T-cell (primary cell): ENCODE measurements around the gene GREM1. TPM values are rescaled to one million over a fixed set of nuclear protein-coding genes. Genes with fewer than 3 reads are reported as not detected.

ENCODE experiments used
- ATAC-seq, 4 experiments: fragments of 200-7000 bp in 3 of 4; fragments of 150-1000 bp in 1 of 4; cut with Tn5 transposase; replicated peaks in 1 of 4; 1 replicate in 3 of 4; 2 replicates in 1 of 4; pipeline ENCODE4 v1.10.0; 2021; ENCODE audit warnings: moderate library complexity in 3 of 4, mild to moderate bottlenecking in 2 of 4, moderate number of reproducible peaks in 1 of 4
- CTCF ChIA-PET, 2 donors: fragments of 300-600 bp; sonication (Branson Sonifier 250); formaldehyde crosslinking; loops; one replicate each; lab custom pipeline; 2022; ENCODE audit warnings: antibody characterized with exemption in 2 of 2; lab: Charles Lee
- POLR2A ChIA-PET, 2 donors: fragments of 300-600 bp; sonication (Branson Sonifier 250); formaldehyde crosslinking; loops; one replicate each; lab custom pipeline; 2022; ENCODE audit warnings: antibody characterized with exemption in 2 of 2; lab: Charles Lee
- DNase-seq, 35 experiments: peaks; one replicate each; pipeline versions ENCODE4 v3.0.0 to v3.0.0-alpha.2; 2013 to 2023
- H3K27ac ChIP-seq: one replicate; pipeline ENCODE4 v1.5.1; 2013; ENCODE audit warnings: low read length
- H3K27me3 ChIP-seq, 2 experiments: replicated peaks in 1 of 2; 1 replicate in 1 of 2; 2 replicates in 1 of 2; pipeline versions ENCODE4 v1.6.1 to v1.7.0; 2013; ENCODE audit warnings: low read length in 1 of 2, mixed read lengths in 1 of 2; ENCODE audit not compliant: control insufficient read depth in 2 of 2, insufficient read depth in 2 of 2; ENCODE audit errors: extremely low read depth in 1 of 2
- H3K36me3 ChIP-seq, 2 donors: 1 replicate in 1 of 2; 2 replicates in 1 of 2; pipeline versions ENCODE4 v1.6.1 to v1.7.0; 2013; ENCODE audit warnings: low read length in 1 of 2; ENCODE audit not compliant: control insufficient read depth in 2 of 2, insufficient read depth in 1 of 2; ENCODE audit errors: extremely low read depth in 1 of 2
- H3K4me1 ChIP-seq, 2 experiments: 1 replicate in 1 of 2; 2 replicates in 1 of 2; pipeline versions ENCODE4 v1.6.1 to v1.7.0; 2013; ENCODE audit warnings: low read length in 2 of 2, mixed read lengths in 1 of 2; ENCODE audit not compliant: insufficient read depth in 2 of 2, control insufficient read depth in 1 of 2; ENCODE audit errors: extremely low read depth in 1 of 2
- H3K4me3 ChIP-seq, 2 donors: 1 replicate in 1 of 2; 2 replicates in 1 of 2; pipeline versions ENCODE4 v1.5.1 to v1.7.0; 2013; ENCODE audit warnings: mild to moderate bottlenecking in 2 of 2, low read length in 1 of 2, moderate library complexity in 1 of 2; ENCODE audit not compliant: control insufficient read depth in 1 of 2; ENCODE audit errors: extremely low read depth in 1 of 2
- H3K9me3 ChIP-seq: 2 replicates; pipeline ENCODE4 v1.7.0; 2013
- H3K27ac Mint-ChIP-seq, 2 donors: one replicate each; pipeline ENCODE4 v1.8.0; 2020 to 2021; ENCODE audit warnings: mild to moderate bottlenecking in 2 of 2, mixed read lengths in 2 of 2
- H3K27me3 Mint-ChIP-seq, 2 donors: one replicate each; pipeline ENCODE4 v1.8.0; 2021 to 2022; ENCODE audit warnings: mixed read lengths in 2 of 2
- H3K36me3 Mint-ChIP-seq: one replicate; pipeline ENCODE4 v1.8.0; 2021; ENCODE audit warnings: mixed read lengths
- H3K4me1 Mint-ChIP-seq, 3 donors: one replicate each; pipeline ENCODE4 v1.8.0; 2020 to 2022; ENCODE audit warnings: mixed read lengths in 3 of 3, mild to moderate bottlenecking in 1 of 3
- H3K4me3 Mint-ChIP-seq, 3 donors: one replicate each; pipeline ENCODE4 v1.8.0; 2020 to 2022; ENCODE audit warnings: mild to moderate bottlenecking in 3 of 3, mixed read lengths in 3 of 3, moderate library complexity in 3 of 3
- H3K9me3 Mint-ChIP-seq, 3 donors: one replicate each; pipeline ENCODE4 v1.8.0; 2020 to 2022; ENCODE audit warnings: mixed read lengths in 3 of 3
- WGBS: methylation state at CpG from one replicate; pipeline ENCODE4 v1.1.5; 2013; ENCODE audit warnings: missing lambda C conversion rate; ENCODE audit not compliant: insufficient coverage; 5-methylcytosine and 5-hydroxymethylcytosine counted together
- total RNA-seq, 35 experiments: library from RNA in 6 of 35; stranded (reverse) in 6 of 35; fragments of 120-200 nt in 1 of 35; gene quantifications; one replicate each; pipeline versions ENCODE4 v1.2.1 to v1.2.4 and lab custom pipeline; 2013 to 2026

GREM1 gene
- total RNA-seq, 5 donors from 2014 or later (not counting 1 experiment from before 2014, with no cell fraction given): 0.60 to 1.0 (median 0.64) TPM; not detected in 2

GRCh38 chr15:32766101-32766500, 48.3 kb downstream of the GREM1 start:
- Mint-ChIP-seq H3K9me3 (no peaks in the 10 kb centered on the region), H3K27ac (no peak overlapping the region), H3K36me3 (no peaks in the 10 kb centered on the region), H3K27me3 (peaks cover 17 to 20% of the 10 kb centered on the region in 2 donors), H3K4me3 (no peak overlapping the region), H3K4me1 (no peaks in the 10 kb centered on the region)
- Histone ChIP-seq H3K4me3 (no peak overlapping the region), H3K27ac (no peak overlapping the region), H3K4me1 (no peaks in the 10 kb centered on the region), H3K9me3 (no peaks in the 10 kb centered on the region), H3K27me3 (no peaks in the 10 kb centered on the region), H3K36me3 (no peaks in the 10 kb centered on the region)
- no peak for ATAC-seq
- WGBS: 0% methylated on average over 1 of the region's 3 CpGs
- CTCF ChIA-PET: no interaction called here
- POLR2A ChIA-PET: no interaction called here
- DNase-seq: no peak

- POLR2A ChIA-PET: no interaction called here
- H3K27me3 Mint-ChIP-seq: peaks cover 9 to 10% of the 10 kb centered on the region in 2 donors
- no peaks in the 10 kb centered on the region for H3K9me3 Mint-ChIP-seq
- H3K4me1 Mint-ChIP-seq: no peaks in the 10 kb centered on the region
- no CpG with 5 or more reads among the region's 1 CpG for WGBS
- H3K36me3 ChIP-seq: no peaks in the 10 kb centered on the region
- CTCF ChIA-PET: no interaction called here
- H3K27me3 ChIP-seq: no peaks in the 10 kb centered on the region
- H3K9me3 ChIP-seq: no peaks in the 10 kb centered on the region
- no peak overlapping the region for H3K4me3 Mint-ChIP-seq
- no peak overlapping the region for H3K4me3 ChIP-seq
- H3K36me3 Mint-ChIP-seq: no peaks in the 10 kb centered on the region
- no peak overlapping the region for H3K27ac Mint-ChIP-seq
- ATAC-seq (no peak), DNase-seq (no peak)
- H3K27ac ChIP-seq: no peak overlapping the region
- no peaks in the 10 kb centered on the region for H3K4me1 ChIP-seq
Observed at GRCh38 chr15:32767236-32767635, 49.4 kb downstream of the GREM1 start.

GRCh38 chr15:32774022-32774421, 56.2 kb downstream of the GREM1 start:
- WGBS: 70% methylated on average over 2 of the region's 4 CpGs
- H3K36me3 Mint-ChIP-seq: no peaks in the 10 kb centered on the region
- H3K36me3 ChIP-seq: no peaks in the 10 kb centered on the region
- H3K27ac ChIP-seq: no peak overlapping the region
- DNase-seq (no peak), ATAC-seq (no peak)
- H3K4me3 ChIP-seq: no peak overlapping the region
- no peaks in the 10 kb centered on the region for H3K4me1 ChIP-seq
- H3K4me3 Mint-ChIP-seq: no peak overlapping the region
- ChIA-PET POLR2A (no interaction called here), CTCF (no interaction called here)
- H3K27ac Mint-ChIP-seq: no peak overlapping the region
- peaks cover 0 to 6% of the 10 kb centered on the region in 2 donors for H3K27me3 Mint-ChIP-seq
- H3K9me3 Mint-ChIP-seq: no peaks in the 10 kb centered on the region
- no peaks in the 10 kb centered on the region for H3K9me3 ChIP-seq
- no peaks in the 10 kb centered on the region for H3K4me1 Mint-ChIP-seq
- no peaks in the 10 kb centered on the region for H3K27me3 ChIP-seq

- no peak overlapping the region for H3K27ac Mint-ChIP-seq
- H3K9me3 Mint-ChIP-seq: no peaks in the 10 kb centered on the region
- H3K36me3 Mint-ChIP-seq: no peaks in the 10 kb centered on the region
- Histone ChIP-seq H3K27ac (no peak overlapping the region), H3K36me3 (no peaks in the 10 kb centered on the region), H3K4me3 (no peak overlapping the region), H3K4me1 (no peaks in the 10 kb centered on the region), H3K9me3 (no peaks in the 10 kb centered on the region), H3K27me3 (no peaks in the 10 kb centered on the region)
- DNase-seq: no peak
- ChIA-PET POLR2A (no interaction called here), CTCF (no interaction called here)
- H3K27me3 Mint-ChIP-seq: peaks cover 0 to 6% of the 10 kb centered on the region in 2 donors
- ATAC-seq: no peak
- H3K4me3 Mint-ChIP-seq: no peak overlapping the region
- H3K4me1 Mint-ChIP-seq: no peaks in the 10 kb centered on the region
- WGBS: no CpG with 5 or more reads among the region's 3 CpGs
Observed at GRCh38 chr15:32775103-32775502, 57.3 kb downstream of the GREM1 start.

GRCh38 chr15:32778391-32779176, 60.8 kb downstream of the GREM1 start:
- peaks cover 0 to 9% of the 10 kb centered on the region in 2 donors for H3K27me3 Mint-ChIP-seq
- no peak for ATAC-seq
- no peak overlapping the region for H3K4me3 Mint-ChIP-seq
- Histone ChIP-seq H3K9me3 (no peaks in the 10 kb centered on the region), H3K4me3 (no peak overlapping the region), H3K27me3 (no peaks in the 10 kb centered on the region), H3K4me1 (no peaks in the 10 kb centered on the region), H3K27ac (no peak overlapping the region), H3K36me3 (no peaks in the 10 kb centered on the region)
- H3K4me1 Mint-ChIP-seq: no peaks in the 10 kb centered on the region
- H3K27ac Mint-ChIP-seq: no peak overlapping the region
- no CpG with 5 or more reads among the region's 4 CpGs for WGBS
- no peaks in the 10 kb centered on the region for H3K9me3 Mint-ChIP-seq
- H3K36me3 Mint-ChIP-seq: no peaks in the 10 kb centered on the region
- ChIA-PET CTCF (no interaction called here), POLR2A (no interaction called here)
- no peak for DNase-seq

- Histone ChIP-seq H3K27ac (no peak overlapping the region), H3K4me3 (no peak overlapping the region), H3K4me1 (no peaks in the 10 kb centered on the region), H3K36me3 (no peaks in the 10 kb centered on the region), H3K9me3 (no peaks in the 10 kb centered on the region), H3K27me3 (no peaks in the 10 kb centered on the region)
- Mint-ChIP-seq H3K4me1 (no peaks in the 10 kb centered on the region), H3K27me3 (peaks cover 6 to 7% of the 10 kb centered on the region in 2 donors), H3K36me3 (no peaks in the 10 kb centered on the region), H3K27ac (no peak overlapping the region), H3K9me3 (no peaks in the 10 kb centered on the region), H3K4me3 (no peak overlapping the region)
- DNase-seq (no peak), ATAC-seq (no peak)
- ChIA-PET CTCF (no interaction called here), POLR2A (no interaction called here)
- 74% methylated on average over 3 of the region's 3 CpGs for WGBS
Observed at GRCh38 chr15:32781781-32782180, 64.0 kb downstream of the GREM1 start.
